ENCODE results near the gene PDE4A.

GRCh38 chr19:10399878-10400277, 20.5 kb upstream of the PDE4A start:
- TF ChIP-seq POLR2A (IDR thresholded peaks at IDR 0.05) (no peak), CTCF (IDR thresholded peaks at IDR 0.05) (no peak), POLR2AphosphoS5 (IDR thresholded peaks at IDR 0.05) (no peak)

Data from suprapubic skin (tissue), 4 donors.